Measurements from ENCODE around the gene L3MBTL4. TPM values are rescaled to one million over a fixed set of nuclear protein-coding genes. Genes with fewer than 3 reads are reported as not detected.

L3MBTL4 gene
- total RNA-seq, 1 experiment from 2014 or later = 0.87 TPM

DNA sequence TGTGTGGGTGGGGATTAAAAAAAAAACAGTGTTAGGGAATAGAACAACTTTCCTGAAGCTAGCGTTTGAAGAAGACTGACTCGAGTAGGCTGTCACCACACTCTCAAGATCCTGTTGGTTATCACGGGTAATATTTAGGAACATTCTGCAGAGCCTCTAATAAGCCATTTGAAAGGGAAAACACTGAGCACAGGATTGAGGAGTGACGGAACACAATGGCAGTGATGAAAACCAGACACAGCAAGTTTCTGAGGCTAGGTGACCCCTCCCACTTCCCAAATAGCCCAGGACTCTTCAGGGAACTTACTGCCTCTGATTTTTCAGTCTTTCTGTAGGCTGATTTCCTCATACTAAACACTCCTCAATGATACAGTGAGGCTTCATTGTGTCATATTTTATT is 431.2 kb downstream of the L3MBTL4 start:
- no peaks in the 10 kb centered on the region; the same call in 1 of the 2 replicates for H3K27me3 ChIP-seq (ENCODE audit: control insufficient read depth, insufficient read depth, low read length)
- ChIA-PET CTCF (no interaction called here), POLR2A (no interaction called here)
- TF ChIP-seq, protein P1, sequence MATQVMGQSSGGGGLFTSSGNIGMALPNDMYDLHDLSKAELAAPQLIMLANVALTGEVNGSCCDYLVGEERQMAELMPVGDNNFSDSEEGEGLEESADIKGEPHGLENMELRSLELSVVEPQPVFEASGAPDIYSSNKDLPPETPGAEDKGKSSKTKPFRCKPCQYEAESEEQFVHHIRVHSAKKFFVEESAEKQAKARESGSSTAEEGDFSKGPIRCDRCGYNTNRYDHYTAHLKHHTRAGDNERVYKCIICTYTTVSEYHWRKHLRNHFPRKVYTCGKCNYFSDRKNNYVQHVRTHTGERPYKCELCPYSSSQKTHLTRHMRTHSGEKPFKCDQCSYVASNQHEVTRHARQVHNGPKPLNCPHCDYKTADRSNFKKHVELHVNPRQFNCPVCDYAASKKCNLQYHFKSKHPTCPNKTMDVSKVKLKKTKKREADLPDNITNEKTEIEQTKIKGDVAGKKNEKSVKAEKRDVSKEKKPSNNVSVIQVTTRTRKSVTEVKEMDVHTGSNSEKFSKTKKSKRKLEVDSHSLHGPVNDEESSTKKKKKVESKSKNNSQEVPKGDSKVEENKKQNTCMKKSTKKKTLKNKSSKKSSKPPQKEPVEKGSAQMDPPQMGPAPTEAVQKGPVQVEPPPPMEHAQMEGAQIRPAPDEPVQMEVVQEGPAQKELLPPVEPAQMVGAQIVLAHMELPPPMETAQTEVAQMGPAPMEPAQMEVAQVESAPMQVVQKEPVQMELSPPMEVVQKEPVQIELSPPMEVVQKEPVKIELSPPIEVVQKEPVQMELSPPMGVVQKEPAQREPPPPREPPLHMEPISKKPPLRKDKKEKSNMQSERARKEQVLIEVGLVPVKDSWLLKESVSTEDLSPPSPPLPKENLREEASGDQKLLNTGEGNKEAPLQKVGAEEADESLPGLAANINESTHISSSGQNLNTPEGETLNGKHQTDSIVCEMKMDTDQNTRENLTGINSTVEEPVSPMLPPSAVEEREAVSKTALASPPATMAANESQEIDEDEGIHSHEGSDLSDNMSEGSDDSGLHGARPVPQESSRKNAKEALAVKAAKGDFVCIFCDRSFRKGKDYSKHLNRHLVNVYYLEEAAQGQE (IDR thresholded peaks at IDR 0.05; ENCODE audit: insufficient read depth in 1 of 2, low read depth in 2 of 2, low read length in 1 of 2) = no peak
- TF ChIP-seq TCF7L2 (IDR thresholded peaks at IDR 0.05; ENCODE audit: low read depth, low read length) (no peak), POLR2AphosphoS5 (IDR thresholded peaks at IDR 0.05; ENCODE audit: low read depth, low read length) (no peak), SIN3A (IDR thresholded peaks at IDR 0.05; ENCODE audit: borderline replicate concordance, insufficient read depth, low read depth, low read length) (no peak)
- TF ChIP-seq, protein P2, sequence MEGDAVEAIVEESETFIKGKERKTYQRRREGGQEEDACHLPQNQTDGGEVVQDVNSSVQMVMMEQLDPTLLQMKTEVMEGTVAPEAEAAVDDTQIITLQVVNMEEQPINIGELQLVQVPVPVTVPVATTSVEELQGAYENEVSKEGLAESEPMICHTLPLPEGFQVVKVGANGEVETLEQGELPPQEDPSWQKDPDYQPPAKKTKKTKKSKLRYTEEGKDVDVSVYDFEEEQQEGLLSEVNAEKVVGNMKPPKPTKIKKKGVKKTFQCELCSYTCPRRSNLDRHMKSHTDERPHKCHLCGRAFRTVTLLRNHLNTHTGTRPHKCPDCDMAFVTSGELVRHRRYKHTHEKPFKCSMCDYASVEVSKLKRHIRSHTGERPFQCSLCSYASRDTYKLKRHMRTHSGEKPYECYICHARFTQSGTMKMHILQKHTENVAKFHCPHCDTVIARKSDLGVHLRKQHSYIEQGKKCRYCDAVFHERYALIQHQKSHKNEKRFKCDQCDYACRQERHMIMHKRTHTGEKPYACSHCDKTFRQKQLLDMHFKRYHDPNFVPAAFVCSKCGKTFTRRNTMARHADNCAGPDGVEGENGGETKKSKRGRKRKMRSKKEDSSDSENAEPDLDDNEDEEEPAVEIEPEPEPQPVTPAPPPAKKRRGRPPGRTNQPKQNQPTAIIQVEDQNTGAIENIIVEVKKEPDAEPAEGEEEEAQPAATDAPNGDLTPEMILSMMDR (IDR thresholded peaks at IDR 0.05) = no peak
- intact Hi-C loops (cut with micrococcal nuclease; ENCODE audit: unreplicated experiment) = no loop called here
- H3K4me3 ChIP-seq (ENCODE audit: low read depth in 2 of 2, low read length in 2 of 2) = no peak overlapping the region
- H3K36me3 ChIP-seq (ENCODE audit: control insufficient read depth, insufficient read depth, low read length) = no peaks in the 10 kb centered on the region; the same call in 1 of the 2 replicates
- ATAC-seq (no peak), DNase-seq (ENCODE audit: low read depth, low spot score) (no peak)
- H3K27ac ChIP-seq (ENCODE audit: low read length) = no peak overlapping the region
- no TSS peak for BruUV-seq (replicated peaks)
- H3K9me3 ChIP-seq (ENCODE audit: control insufficient read depth, insufficient read depth, low read depth, low read length) = no peaks in the 10 kb centered on the region
- no peaks in the 10 kb centered on the region for H3K4me1 ChIP-seq (ENCODE audit: control insufficient read depth, insufficient read depth, low read length)
- in situ Hi-C loops (cut with HindIII; ENCODE audit: low pct_unique_long_range_greater_than_20kb, low sequenced_read_pairs) = no loop called here

DNA sequence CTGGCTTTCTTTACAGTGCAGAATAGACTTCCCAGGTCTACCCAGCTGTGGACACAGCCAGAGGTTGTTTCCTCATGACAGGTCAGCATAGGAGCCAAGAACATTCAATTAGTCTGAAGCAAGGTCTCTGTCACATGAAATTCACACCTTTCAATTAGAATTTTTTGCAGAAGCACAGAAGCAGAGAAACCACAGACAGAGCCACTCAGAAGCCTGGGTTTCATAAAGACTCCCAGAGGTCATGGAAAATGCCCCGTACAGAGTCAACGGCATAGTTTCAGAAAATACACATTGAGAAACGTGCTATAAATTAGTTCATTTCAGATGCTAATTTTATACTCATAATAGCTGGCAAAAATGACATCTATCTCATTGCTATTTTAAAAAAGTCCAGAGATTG is 432.4 kb downstream of the L3MBTL4 start:
- intact Hi-C loops (cut with micrococcal nuclease; ENCODE audit: unreplicated experiment) (no loop called here), in situ Hi-C loops (cut with HindIII; ENCODE audit: low pct_unique_long_range_greater_than_20kb, low sequenced_read_pairs) (no loop called here)
- DNase-seq (ENCODE audit: low read depth, low spot score) (no peak), ATAC-seq (no peak)
- ChIA-PET POLR2A (interaction anchor here (0.7 kb wide), 1 partner anchor 419 kb away, joined by 5 read pairs; no protein-coding TSS in a partner anchor), CTCF (no interaction called here)
- H3K9me3 ChIP-seq (ENCODE audit: control insufficient read depth, insufficient read depth, low read depth, low read length) = no peaks in the 10 kb centered on the region
- TF ChIP-seq SIN3A (IDR thresholded peaks at IDR 0.05; ENCODE audit: borderline replicate concordance, insufficient read depth, low read depth, low read length) = no peak
- TF ChIP-seq, protein P2 (IDR thresholded peaks at IDR 0.05) = no peak
- no peak for TF ChIP-seq TCF7L2 (IDR thresholded peaks at IDR 0.05; ENCODE audit: low read depth, low read length)
- TF ChIP-seq, protein P1 (IDR thresholded peaks at IDR 0.05; ENCODE audit: insufficient read depth in 1 of 2, low read depth in 2 of 2, low read length in 1 of 2) = no peak
- no peak for TF ChIP-seq POLR2AphosphoS5 (IDR thresholded peaks at IDR 0.05; ENCODE audit: low read depth, low read length)
- H3K4me3 ChIP-seq (ENCODE audit: low read depth in 2 of 2, low read length in 2 of 2) = no peak overlapping the region
- no TSS peak for BruUV-seq (replicated peaks)
- no peak overlapping the region for H3K27ac ChIP-seq (ENCODE audit: low read length)
- no peaks in the 10 kb centered on the region for H3K36me3 ChIP-seq (ENCODE audit: control insufficient read depth, insufficient read depth, low read length)
- no peaks in the 10 kb centered on the region; the same call in 1 of the 2 replicates for H3K27me3 ChIP-seq (ENCODE audit: control insufficient read depth, insufficient read depth, low read length)
- no peaks in the 10 kb centered on the region for H3K4me1 ChIP-seq (ENCODE audit: control insufficient read depth, insufficient read depth, low read length)

Measured in Panc1 (cell line).